Measurements from ENCODE around the gene CCL27.

The CCL27 gene

GRCh38 chr9:34662526-34663302 lies at the start of gene CCL27:
CCL27 (minus strand) TSS chr9:34662657; CDS start chr9:34662633, 24 bp downstream.
- DNase-seq (ENCODE audit: low read depth in 2 of 2, low spot score in 1 of 2) = no peak

- no peak for DNase-seq (ENCODE audit: low read depth in 2 of 2, low spot score in 1 of 2)
Measured at GRCh38 chr9:34712140-34712539, 49.7 kb upstream of the CCL27 start.

GRCh38 chr9:34710023-34710422 lies 47.6 kb upstream of the CCL27 start, which contains the start of gene CCL21:
CCL21 (minus strand) TSS chr9:34710136; CDS start chr9:34710066, 70 bp downstream.
- DNase-seq (ENCODE audit: low read depth in 2 of 2, low spot score in 1 of 2) = no peak

GRCh38 chr9:34709196-34709978 lies 46.9 kb upstream of the CCL27 start:
- DNase-seq (ENCODE audit: low read depth in 2 of 2, low spot score in 1 of 2) = no peak

GRCh38 chr9:34707130-34707529 lies 44.7 kb upstream of the CCL27 start:
- no peak for DNase-seq (ENCODE audit: low read depth in 2 of 2, low spot score in 1 of 2)

- DNase-seq (ENCODE audit: low read depth in 2 of 2, low spot score in 1 of 2) = peak; percentile 59 to 72
Measured at GRCh38 chr9:34701769-34702736, 39.6 kb upstream of the CCL27 start.

GRCh38 chr9:34701023-34701768 lies 38.7 kb upstream of the CCL27 start:
- peak; percentile 37 to 41 for DNase-seq (ENCODE audit: low read depth in 2 of 2, low spot score in 1 of 2)

GRCh38 chr9:34694811-34695210 lies 32.4 kb upstream of the CCL27 start:
- DNase-seq (ENCODE audit: low read depth in 2 of 2, low spot score in 1 of 2) = no peak

GRCh38 chr9:34693560-34693959 lies 31.1 kb upstream of the CCL27 start:
- DNase-seq (ENCODE audit: low read depth in 2 of 2, low spot score in 1 of 2) = no peak

GRCh38 chr9:34691936-34692315 lies 29.5 kb upstream of the CCL27 start:
- no peak for DNase-seq (ENCODE audit: low read depth in 2 of 2, low spot score in 1 of 2)

- no peak for DNase-seq (ENCODE audit: low read depth in 2 of 2, low spot score in 1 of 2)
Measured at GRCh38 chr9:34690983-34691935, 28.8 kb upstream of the CCL27 start, which contains the start of gene CCL19. CCL19 (minus strand) TSS chr9:34691276; CDS start chr9:34691139, 137 bp downstream.

GRCh38 chr9:34689512-34689911 lies 27.1 kb upstream of the CCL27 start:
- DNase-seq (ENCODE audit: low read depth in 2 of 2, low spot score in 1 of 2) = no peak

- no peak for DNase-seq (ENCODE audit: low read depth in 2 of 2, low spot score in 1 of 2)
Measured at GRCh38 chr9:34689116-34689470, 26.6 kb upstream of the CCL27 start.

GRCh38 chr9:34688329-34689115 lies 26.1 kb upstream of the CCL27 start:
- DNase-seq (ENCODE audit: low read depth in 2 of 2, low spot score in 1 of 2) = no peak

- DNase-seq (ENCODE audit: low read depth in 2 of 2, low spot score in 1 of 2) = no peak
Measured at GRCh38 chr9:34687276-34688030, 25.0 kb upstream of the CCL27 start.

- no peak for DNase-seq (ENCODE audit: low read depth in 2 of 2, low spot score in 1 of 2)
Measured at GRCh38 chr9:34686732-34687131, 24.3 kb upstream of the CCL27 start.

- DNase-seq (ENCODE audit: low read depth in 2 of 2, low spot score in 1 of 2) = no peak
Measured at GRCh38 chr9:34686231-34686630, 23.8 kb upstream of the CCL27 start.

- no peak for DNase-seq (ENCODE audit: low read depth in 2 of 2, low spot score in 1 of 2)
Measured at GRCh38 chr9:34685591-34685990, 23.1 kb upstream of the CCL27 start.
